Spinal cord (tissue), 10 donors: ENCODE data around the gene ERBIN. TPM values are rescaled to one million over a fixed set of nuclear protein-coding genes. Genes with fewer than 3 reads are reported as not detected.

Experiments used
- DNase-seq, 6 donors: peaks; one replicate each; pipeline versions ENCODE4 v3.0.0 to v3.0.0-alpha.2; 2013 to 2015; ENCODE audit warnings: low spot score in 6 of 6, low read depth in 4 of 6
- H3K27ac ChIP-seq: one replicate; pipeline ENCODE4 v1.5.1; 2013; ENCODE audit warnings: low read depth, low read length, control low read depth
- H3K27me3 ChIP-seq: one replicate; pipeline ENCODE4 v1.6.1; 2013; ENCODE audit warnings: low read length; ENCODE audit not compliant: control insufficient read depth, insufficient read depth
- H3K36me3 ChIP-seq: one replicate; pipeline ENCODE4 v1.6.1; 2013; ENCODE audit warnings: low read length; ENCODE audit not compliant: control insufficient read depth, insufficient read depth
- H3K4me1 ChIP-seq: one replicate; pipeline ENCODE4 v1.6.1; 2013; ENCODE audit warnings: low read length; ENCODE audit not compliant: control insufficient read depth, insufficient read depth
- H3K4me3 ChIP-seq: one replicate; pipeline ENCODE4 v1.5.1; 2013; ENCODE audit warnings: low read depth, low read length, control low read depth
- H3K9me3 ChIP-seq: one replicate; pipeline ENCODE4 v1.6.1; 2013; ENCODE audit warnings: low read length; ENCODE audit not compliant: control insufficient read depth, insufficient read depth
- WGBS: methylation state at CpG from one replicate; pipeline ENCODE4 v1.1.5; 2013; ENCODE audit warnings: missing lambda C conversion rate; ENCODE audit not compliant: insufficient coverage; 5-methylcytosine and 5-hydroxymethylcytosine counted together
- polyA plus RNA-seq, 2 donors: library from polyadenylated mRNA; unstranded; fragments of 120-200 nt; gene quantifications; one replicate each; pipeline ENCODE4 v1.2.1, GENCODE V29; 2013; ENCODE audit not compliant: insufficient read length in 2 of 2
- total RNA-seq, 2 donors: library from RNA; depleted of rRNA in 1 of 2; stranded (reverse); fragments of 120-200 nt in 1 of 2; fragments of >200 nt in 1 of 2; gene quantifications; one replicate each; pipeline versions ENCODE4 v1.2.3 to v1.2.4, GENCODE V29; 2013 to 2014
- donor health status: healthy.

ERBIN gene
- total and polyA plus RNA-seq, 4 donors = 47.2 to 137 (median 66.0) TPM

GRCh38 chr5:65986050-65986451 lies 59.7 kb downstream of the ERBIN start:
- Histone ChIP-seq H3K4me3 (no peak overlapping the region), H3K27ac (no peak overlapping the region), H3K9me3 (no peaks in the 10 kb centered on the region), H3K36me3 (peaks cover 4% of the 10 kb centered on the region), H3K27me3 (no peaks in the 10 kb centered on the region), H3K4me1 (peaks cover 10% of the 10 kb centered on the region)
- no CpG with 5 or more reads among the region's 1 CpG for WGBS
- DNase-seq = peak in 2 of 6 donors; percentile 14 to 15

DNA sequence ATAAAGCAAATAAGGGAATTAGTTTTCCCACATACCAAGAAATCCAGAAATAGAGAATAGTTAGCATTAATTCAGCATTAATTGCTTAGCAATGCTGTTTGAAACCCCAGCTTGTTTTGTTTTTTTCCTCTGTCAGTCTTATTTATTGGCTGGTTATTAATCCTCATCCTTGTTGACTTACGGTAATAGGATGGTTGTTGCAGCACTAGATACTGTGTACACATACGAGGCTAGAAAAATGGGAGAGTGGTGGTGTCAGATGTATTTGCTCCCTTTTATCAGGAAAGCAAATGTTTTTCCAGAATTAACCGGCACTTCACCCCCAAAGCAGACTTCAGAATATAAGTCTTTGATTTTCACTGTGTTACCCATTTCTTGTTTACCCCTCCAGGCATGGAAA lies 60.4 kb downstream of the ERBIN start:
- Histone ChIP-seq H3K27me3 (no peaks in the 10 kb centered on the region), H3K36me3 (peaks cover 4% of the 10 kb centered on the region), H3K27ac (no peak overlapping the region), H3K4me1 (peaks cover 10% of the 10 kb centered on the region), H3K9me3 (no peaks in the 10 kb centered on the region), H3K4me3 (no peak overlapping the region)
- no CpG with 5 or more reads among the region's 3 CpGs for WGBS
- DNase-seq = no peak

GRCh38 chr5:65987982-65988381 lies 61.6 kb downstream of the ERBIN start:
- Histone ChIP-seq H3K27ac (no peak overlapping the region), H3K4me1 (peaks cover 10% of the 10 kb centered on the region), H3K4me3 (no peak overlapping the region), H3K9me3 (no peaks in the 10 kb centered on the region), H3K27me3 (no peaks in the 10 kb centered on the region), H3K36me3 (peaks cover 8% of the 10 kb centered on the region)
- DNase-seq = no peak
- 93% methylated on average over 4 of the region's 4 CpGs for WGBS

- peaks cover 4% of the 10 kb centered on the region for H3K36me3 ChIP-seq
- peaks cover 3% of the 10 kb centered on the region for H3K4me1 ChIP-seq
- no peak overlapping the region for H3K27ac ChIP-seq
- no peaks in the 10 kb centered on the region for H3K27me3 ChIP-seq
- no peaks in the 10 kb centered on the region for H3K9me3 ChIP-seq
- no peak for DNase-seq
- H3K4me3 ChIP-seq = no peak overlapping the region
- 80% methylated on average over 2 of the region's 4 CpGs for WGBS
These were observed 62.8 kb downstream of the ERBIN start for GRCh38 chr5:65989158-65989557.

GRCh38 chr5:65992630-65993029 lies 66.3 kb downstream of the ERBIN start:
- Histone ChIP-seq H3K36me3 (peaks cover 4% of the 10 kb centered on the region), H3K27ac (no peak overlapping the region), H3K4me1 (no peaks in the 10 kb centered on the region), H3K4me3 (no peak overlapping the region), H3K9me3 (no peaks in the 10 kb centered on the region), H3K27me3 (no peaks in the 10 kb centered on the region)
- WGBS = 100% methylated on average over 1 of the region's 7 CpGs
- no peak for DNase-seq

GRCh38 chr5:65994117-65994786 lies 67.9 kb downstream of the ERBIN start:
- Histone ChIP-seq H3K4me1 (no peaks in the 10 kb centered on the region), H3K27me3 (no peaks in the 10 kb centered on the region), H3K27ac (no peak overlapping the region), H3K36me3 (peaks cover 4% of the 10 kb centered on the region), H3K9me3 (no peaks in the 10 kb centered on the region), H3K4me3 (no peak overlapping the region)
- WGBS = no CpG with 5 or more reads among the region's 1 CpG
- DNase-seq = no peak

DNA sequence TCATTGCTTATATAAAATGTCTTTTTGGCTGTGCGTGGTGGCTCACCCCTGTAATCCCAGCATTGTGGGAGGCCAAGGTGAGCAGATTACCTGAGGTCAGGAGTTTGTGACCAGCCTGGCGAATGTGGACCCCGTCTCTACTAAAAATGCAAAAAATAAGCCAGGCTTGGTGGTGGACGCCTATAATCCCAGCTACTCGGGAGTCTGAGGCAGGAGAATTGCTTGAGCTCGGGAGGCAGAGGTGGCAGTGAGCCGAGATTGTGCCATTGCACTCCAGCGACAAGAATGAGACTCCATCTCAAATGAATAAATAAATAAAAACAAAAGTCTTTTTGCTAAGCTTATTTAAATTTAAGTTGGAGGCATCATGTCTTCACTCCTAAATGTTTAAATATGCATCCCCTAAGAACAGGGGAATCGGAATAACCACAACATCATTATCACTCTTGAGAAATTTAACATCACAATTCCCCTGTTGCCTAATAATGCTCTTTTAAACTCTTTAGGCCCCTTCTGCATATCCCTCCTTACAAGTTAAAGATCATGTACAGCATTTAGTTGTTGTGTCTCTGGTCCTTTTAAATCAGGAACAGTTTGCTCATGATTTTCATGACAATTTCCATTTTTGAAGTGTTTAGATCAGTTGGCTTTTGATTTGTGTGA lies 72.8 kb downstream of the ERBIN start:
- WGBS = 100% methylated on average over 5 of the region's 9 CpGs
- DNase-seq = no peak
- Histone ChIP-seq H3K4me3 (no peak overlapping the region), H3K9me3 (no peaks in the 10 kb centered on the region), H3K27ac (no peak overlapping the region), H3K4me1 (no peaks in the 10 kb centered on the region), H3K27me3 (no peaks in the 10 kb centered on the region), H3K36me3 (peaks cover under 1% of the 10 kb centered on the region)

DNA sequence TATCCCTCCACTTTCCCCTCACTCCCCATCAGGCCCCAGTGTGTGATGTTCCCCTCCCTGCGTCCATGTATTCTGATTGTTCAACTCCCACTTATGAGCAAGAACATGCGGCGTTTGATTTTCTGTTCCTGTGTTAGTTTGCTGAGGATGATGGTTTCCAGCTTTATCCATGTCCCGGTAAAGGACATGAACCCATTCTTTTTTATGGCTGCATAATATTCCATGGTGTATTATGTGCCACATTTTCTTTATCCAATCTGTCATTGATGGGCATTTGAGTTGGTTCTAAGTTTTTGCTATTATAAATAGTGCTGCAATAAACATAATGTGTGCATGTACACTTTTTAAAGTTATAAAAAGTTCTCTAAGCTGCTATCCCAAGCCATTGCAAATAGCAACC lies 75.6 kb downstream of the ERBIN start:
- H3K36me3 ChIP-seq = peaks cover 3% of the 10 kb centered on the region
- H3K4me3 ChIP-seq = no peak overlapping the region
- no CpG with 5 or more reads among the region's 4 CpGs for WGBS
- H3K27ac ChIP-seq = no peak overlapping the region
- no peaks in the 10 kb centered on the region for H3K9me3 ChIP-seq
- DNase-seq = no peak
- no peaks in the 10 kb centered on the region for H3K27me3 ChIP-seq
- no peaks in the 10 kb centered on the region for H3K4me1 ChIP-seq

DNA sequence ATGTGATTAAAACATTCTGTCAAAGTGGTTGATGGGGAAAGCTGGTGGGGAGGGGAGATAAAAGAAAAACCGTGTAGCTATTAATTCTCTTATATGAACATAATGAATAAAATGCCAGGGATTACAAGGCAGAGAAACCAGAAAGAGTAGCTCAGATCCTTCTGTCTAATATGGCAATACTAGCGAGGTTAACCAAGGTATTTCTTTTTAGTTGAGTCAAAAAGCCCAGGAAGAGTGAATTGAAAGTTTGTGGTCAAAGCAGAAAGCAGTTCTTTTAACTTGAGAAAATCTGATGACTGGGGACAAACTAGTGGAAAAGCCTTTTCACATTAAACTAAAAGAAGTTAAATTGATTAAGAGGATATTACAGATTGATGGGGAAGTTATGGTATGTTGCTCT lies 76.0 kb downstream of the ERBIN start:
- no peak overlapping the region for H3K4me3 ChIP-seq
- H3K9me3 ChIP-seq = no peaks in the 10 kb centered on the region
- peaks cover 3% of the 10 kb centered on the region for H3K36me3 ChIP-seq
- no peak for DNase-seq
- H3K27me3 ChIP-seq = no peaks in the 10 kb centered on the region
- WGBS = no CpG with 5 or more reads among the region's 2 CpGs
- H3K27ac ChIP-seq = no peak overlapping the region
- no peaks in the 10 kb centered on the region for H3K4me1 ChIP-seq

GRCh38 chr5:66004216-66004615 lies 77.8 kb downstream of the ERBIN start:
- Histone ChIP-seq H3K4me1 (no peaks in the 10 kb centered on the region), H3K27me3 (no peaks in the 10 kb centered on the region), H3K4me3 (no peak overlapping the region), H3K9me3 (no peaks in the 10 kb centered on the region), H3K36me3 (peaks cover 3% of the 10 kb centered on the region), H3K27ac (no peak overlapping the region)
- DNase-seq = no peak
- 98% methylated on average over 10 of the region's 14 CpGs for WGBS
